GM18858 (cell line): ENCODE results near the gene MTHFD1.
"Not testable (repeated sequence)": the region's sequence is repeated elsewhere in the genome, so short reads cannot be mapped to it uniquely, and the experiment has no call there.

Experiments used
- ATAC-seq: cut with Tn5 transposase; IDR thresholded peaks from one replicate; pipeline ENCODE4 v1.9.1; 2021; ENCODE audit not compliant: unreplicated experiment

MTHFD1 gene

GRCh38 chr14:64387782-64388532 is at the start of gene MTHFD1:
Gene MTHFD1, plus strand, starts transcription at chr14:64388353. Its CDS starts 75 bp downstream, at chr14:64388428.
- ATAC-seq: peak; percentile 85

DNA sequence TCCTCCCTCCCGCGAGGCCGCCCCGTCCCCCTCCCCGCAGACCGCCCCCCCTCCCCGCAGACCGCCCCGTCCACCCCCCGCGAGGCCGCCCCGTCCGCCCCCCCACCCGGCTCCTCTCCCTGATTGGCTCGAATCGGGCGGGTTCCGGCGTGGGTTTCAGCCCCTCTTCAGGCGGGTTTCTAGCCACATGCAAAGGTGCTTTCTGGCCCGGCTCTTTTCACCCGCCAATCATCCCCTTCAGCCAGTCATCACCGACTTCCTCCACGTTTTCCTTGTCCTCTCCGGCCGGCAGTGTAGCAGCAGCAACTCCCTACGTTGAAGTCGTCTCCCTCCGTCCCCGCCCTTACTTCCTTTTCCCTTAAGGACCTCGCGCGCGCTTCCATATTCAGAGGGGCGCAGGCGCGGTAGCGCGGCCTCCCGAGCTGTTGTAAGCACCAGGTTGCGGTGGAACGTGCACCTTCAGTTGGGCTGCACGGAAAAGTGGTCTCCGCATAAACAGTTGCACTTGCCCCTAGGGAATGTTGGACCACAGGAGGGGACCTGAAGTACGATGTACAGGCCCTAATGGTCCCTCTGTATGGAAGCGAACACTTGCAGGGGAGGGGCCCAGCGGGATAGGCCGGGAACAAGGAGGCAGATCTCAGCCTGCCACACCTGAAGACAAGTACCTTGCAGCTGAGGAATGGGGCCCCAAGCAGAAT is 49.4 kb upstream of the MTHFD1 start:
- ATAC-seq: peak; percentile 86

DNA sequence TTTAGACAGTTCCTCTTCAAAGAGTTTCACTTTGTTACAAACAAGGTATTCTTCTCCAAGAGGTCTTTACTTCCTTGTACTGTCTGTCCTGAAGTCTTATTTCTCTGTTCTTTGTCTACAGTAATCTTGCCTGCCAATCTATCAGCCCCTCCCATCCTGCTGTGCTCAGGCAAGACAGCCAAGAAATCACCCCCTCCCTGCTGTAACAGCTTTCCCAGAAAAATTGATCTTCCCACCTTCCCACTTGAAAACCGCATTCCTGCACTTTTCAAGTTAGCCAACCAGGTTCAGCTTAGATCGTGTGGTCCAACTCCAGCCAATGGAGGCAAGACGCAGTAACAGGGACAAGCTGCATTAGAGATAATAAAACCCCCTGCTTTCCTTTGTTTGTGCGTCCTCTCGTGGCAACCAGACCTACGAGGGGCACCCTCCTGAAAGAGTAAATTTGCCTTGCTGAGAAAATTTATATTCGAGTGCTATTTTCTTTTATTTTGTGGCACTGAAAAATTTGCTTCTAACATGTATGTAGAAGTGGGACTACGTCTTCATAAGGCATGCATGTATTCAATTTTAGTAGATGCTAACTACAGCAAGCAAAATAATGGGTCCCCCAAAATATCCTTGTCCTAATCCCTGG is 47.5 kb upstream of the MTHFD1 start:
- no peak for ATAC-seq

DNA sequence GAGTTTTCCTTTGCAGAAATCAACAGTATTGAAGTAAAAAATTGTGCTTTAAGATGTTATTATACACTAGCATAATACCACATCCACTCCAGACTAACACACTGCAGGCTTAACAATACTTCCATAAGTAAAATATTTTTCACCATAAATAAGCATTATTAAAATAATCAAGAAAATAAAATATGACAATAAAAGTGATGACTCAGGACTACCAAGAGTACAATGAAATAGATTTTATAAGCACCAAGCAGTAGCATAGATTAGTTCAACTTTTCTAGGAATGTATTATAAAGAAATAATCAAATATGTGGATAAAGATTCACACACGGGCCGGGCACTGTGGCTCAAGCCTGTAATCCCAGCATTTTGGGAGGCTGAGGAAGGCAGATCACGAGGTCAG is 40.4 kb upstream of the MTHFD1 start:
- no peak for ATAC-seq

GRCh38 chr14:64349741-64350490 is 38.2 kb upstream of the MTHFD1 start:
- no peak for ATAC-seq

DNA sequence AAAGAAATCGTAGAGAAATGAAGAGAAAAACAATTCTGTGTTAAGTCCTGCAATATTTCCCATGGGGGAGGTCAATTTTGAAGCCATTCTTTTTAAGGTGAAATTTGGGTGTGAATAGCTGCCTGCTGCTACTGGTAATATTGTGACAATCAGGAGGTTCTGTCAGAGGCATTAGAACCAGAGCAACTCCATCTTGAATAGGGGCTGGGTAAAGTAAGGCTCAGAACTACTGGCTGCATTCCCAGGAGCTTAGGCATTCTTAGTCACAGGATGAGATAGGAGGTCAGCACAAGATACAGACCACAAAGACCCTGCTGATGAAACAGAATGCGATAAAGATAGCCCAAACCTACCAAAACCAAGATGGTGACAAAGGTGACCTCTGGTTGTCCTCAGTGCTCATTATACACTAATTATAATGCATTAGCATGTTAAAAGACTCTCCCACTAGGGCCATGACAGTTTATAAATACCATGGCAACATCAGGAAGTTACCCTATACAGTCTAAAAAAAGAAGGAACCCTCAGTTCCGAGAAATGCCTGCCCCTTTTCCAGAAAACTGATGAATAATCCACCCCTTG is 24.8 kb upstream of the MTHFD1 start:
- ATAC-seq: no peak

DNA sequence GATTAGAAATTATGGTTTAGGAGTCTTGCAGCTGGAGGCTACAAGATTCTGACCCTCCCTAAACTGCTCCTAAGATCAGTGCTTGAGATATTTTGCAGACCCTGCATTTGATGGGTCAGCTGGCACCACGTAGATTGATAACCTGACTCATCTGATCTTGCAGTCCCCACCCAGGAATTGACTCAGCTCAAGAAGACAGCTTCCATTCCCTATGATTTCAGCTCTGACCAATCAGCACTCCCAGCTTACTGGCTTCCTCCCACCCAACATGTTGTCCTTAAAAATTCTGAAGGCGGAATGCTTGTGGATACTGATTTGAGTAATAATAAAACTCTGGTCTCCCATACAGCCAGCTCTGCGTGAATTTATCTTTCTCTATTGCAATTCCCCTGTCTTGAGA is 23.2 kb upstream of the MTHFD1 start:
- no peak for ATAC-seq

GRCh38 chr14:64365358-64365889 is 22.7 kb upstream of the MTHFD1 start:
- not testable (repeated sequence) for ATAC-seq

GRCh38 chr14:64369201-64369600 is 19.0 kb upstream of the MTHFD1 start:
- no peak for ATAC-seq

- ATAC-seq: no peak
Measured at GRCh38 chr14:64387232-64387781, 846 bp upstream of the MTHFD1 start.

- ATAC-seq: no peak
Measured at GRCh38 chr14:64388533-64389285, 556 bp downstream of the MTHFD1 start.

DNA sequence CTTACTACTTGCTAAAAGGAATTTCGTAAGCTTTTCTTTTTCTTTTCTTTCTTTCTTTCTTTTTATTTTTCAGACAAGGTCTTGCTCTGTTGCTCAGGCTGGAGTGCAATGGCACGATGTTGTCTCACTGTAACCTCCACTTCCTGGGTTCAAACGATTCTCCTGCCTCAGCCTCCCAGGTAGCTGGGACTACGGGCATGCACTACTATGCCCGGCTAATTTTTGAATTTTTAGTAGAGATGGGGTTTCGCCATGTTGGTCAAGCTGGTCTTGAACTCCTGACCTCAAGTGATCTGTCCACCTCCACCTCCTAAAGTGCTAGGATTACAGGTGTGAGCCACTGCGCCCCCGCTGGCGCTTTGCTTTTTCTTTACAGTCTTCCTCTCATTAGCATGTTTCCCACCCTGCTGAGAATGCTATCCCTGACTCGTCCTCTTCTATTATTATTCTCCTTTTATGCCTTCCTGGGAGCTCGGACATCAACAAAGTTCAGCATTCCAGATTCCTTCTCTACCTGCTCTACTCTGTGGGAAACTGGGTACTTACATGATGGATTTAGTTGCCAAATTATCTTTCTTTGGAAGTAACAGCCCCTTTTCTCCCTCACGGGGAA is 3.1 kb downstream of the MTHFD1 start:
- no peak for ATAC-seq

- ATAC-seq: no peak
Measured at GRCh38 chr14:64391986-64392385, 3.8 kb downstream of the MTHFD1 start.

GRCh38 chr14:64393189-64393726 is 5.1 kb downstream of the MTHFD1 start:
- ATAC-seq: not testable (repeated sequence)

DNA sequence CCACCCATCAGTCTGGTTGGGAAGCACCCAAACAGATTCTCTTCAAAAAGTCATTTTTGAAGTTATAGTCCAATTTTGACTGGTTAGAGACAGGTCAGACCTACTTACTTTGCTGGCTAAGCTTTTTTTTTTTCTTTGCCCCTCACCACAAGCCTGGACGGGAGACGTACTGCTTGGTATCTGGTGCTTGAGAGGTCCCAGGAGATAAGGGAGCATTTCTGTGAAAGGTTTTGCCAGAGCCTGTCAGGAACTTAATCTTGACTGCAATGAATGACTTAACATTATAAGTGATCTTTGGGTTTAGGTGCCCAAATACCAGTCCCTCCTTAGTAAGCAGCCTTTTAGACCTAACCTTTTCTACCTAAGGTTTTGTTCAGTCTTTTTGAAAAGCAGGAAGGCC is 6.3 kb downstream of the MTHFD1 start:
- ATAC-seq: no peak

DNA sequence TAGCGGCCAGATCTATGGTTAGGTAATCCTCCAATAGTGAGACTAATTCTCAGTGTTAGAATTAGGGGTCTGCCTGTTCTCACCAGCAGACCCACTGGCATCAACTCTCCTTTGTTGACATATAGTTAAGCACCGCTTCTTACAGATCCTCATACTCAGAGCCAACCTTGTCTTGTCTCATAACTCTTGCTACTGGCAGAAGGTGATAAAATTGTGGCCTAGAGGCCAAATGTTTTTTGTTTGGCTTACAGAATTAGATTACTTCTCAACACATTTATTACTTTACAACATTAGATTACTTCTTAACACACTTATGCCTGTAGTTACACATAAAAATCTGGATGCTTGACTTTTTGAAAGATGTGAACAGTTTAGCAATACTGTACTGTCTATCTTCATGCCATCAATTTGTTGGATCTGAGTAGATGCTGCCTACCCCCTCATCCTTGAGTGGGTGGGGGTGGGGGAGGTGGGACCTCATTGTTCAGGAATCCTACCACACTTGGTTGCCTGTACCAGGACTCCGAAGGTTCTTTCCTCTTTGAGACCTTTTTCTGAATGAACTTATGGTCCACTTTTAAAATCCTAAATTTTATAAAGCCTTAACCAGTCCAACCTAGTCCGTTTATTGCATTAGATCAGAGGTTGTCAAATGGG is 7.0 kb downstream of the MTHFD1 start:
- ATAC-seq: no peak

DNA sequence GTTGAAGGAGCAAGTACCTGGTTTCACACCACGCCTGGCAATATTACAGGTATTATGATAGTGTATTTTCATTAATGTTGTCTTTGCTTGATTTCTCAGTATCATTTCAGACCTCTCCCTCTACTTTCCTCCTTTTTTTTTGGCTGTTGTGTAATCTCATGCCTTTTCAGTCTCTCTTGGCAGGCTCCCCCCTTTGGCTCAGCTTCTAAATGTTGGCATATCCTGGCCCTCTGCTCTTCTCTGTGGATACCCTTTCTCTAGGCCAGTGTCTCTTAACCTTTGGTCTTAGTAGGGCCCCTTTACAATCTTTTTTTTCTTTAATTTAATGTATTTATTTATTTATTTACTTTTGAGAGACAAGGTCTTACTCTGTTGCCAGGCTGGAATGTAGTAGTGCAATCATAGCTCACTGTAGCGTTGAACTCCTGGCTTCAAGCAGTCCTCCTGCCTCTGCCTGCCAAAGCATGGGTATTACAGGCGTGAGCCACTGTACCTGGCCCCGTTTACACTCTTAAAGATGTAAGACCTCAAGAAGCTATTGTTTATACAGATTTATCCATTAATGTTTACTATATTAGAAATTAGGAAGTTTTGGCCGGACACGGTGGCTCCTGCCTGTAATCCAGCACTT is 12.8 kb downstream of the MTHFD1 start:
- ATAC-seq: no peak

DNA sequence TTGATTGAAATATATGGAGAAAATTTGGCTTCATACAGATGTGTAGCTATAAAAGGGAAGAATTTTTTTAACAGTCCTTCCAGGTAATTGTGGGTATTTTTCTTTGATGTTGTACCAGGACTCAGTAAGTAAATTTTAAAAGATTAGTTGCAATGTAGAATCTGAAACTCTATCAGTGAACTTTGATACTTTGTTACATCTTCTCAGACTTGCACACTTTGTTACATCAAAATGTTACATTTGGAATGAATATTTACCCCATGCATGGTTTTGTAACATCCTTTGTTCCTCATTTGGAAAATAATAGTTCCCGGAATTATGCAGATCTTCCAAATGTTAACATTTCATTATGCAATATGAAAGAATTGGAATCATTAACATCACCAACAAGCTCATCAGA is 13.8 kb downstream of the MTHFD1 start:
- no peak for ATAC-seq
